K562 (cell line): Measurements from ENCODE around the gene ODAPH. TPM values are rescaled to one million over a fixed set of nuclear protein-coding genes. Genes with fewer than 3 reads are reported as not detected.

ENCODE experiments used
- ATAC-seq: fragments of 200-7000 bp; cut with Tn5 transposase; 3 replicates; pipeline ENCODE4 v1.9.1; 2020; ENCODE audit warnings: moderate library complexity
- BruUV-seq: library from RNA; stranded (reverse); fragments of 400-500 nt; replicated peaks from 2 replicates; lab custom pipeline; 2021; lab: Mats Ljungman, UMichigan
- CTCF ChIA-PET: fragments of 300-600 bp; formaldehyde crosslinking; extraction: SDS; loops from one replicate; lab custom pipeline; 2021; ENCODE audit warnings: low intra/inter-chr PET ratio; lab: Yijun Ruan, JAX
- POLR2A ChIA-PET: fragments of 300-600, 350-650 bp; sonication (Branson Sonifier 250); formaldehyde crosslinking; extraction: SDS; loops from one replicate; lab custom pipeline; 2021; ENCODE audit warnings: antibody characterized with exemption, inconsistent platforms; lab: Yijun Ruan, JAX
- DNase-seq, 4 experiments: peaks; one replicate each; pipeline versions ENCODE4 v3.0.0 to v3.0.0-alpha.2; 2011 to 2018; ENCODE audit warnings: low spot score in 3 of 4, mixed read lengths in 3 of 4; ENCODE audit errors: extremely low read depth in 1 of 4
- FAIRE-seq: peaks from 2 replicates; lab custom pipeline; 2011; peaks lifted over from hg19 to GRCh38; lab: Jason Lieb, UNC
- H2AFZ ChIP-seq: 2 replicates; pipeline ENCODE4 v1.6.0; 2011; ENCODE audit warnings: low read depth, low read length, control low read depth, inconsistent platforms
- H3K27ac ChIP-seq: fragments of 200-600 bp; 3 replicates; pipeline ENCODE4 v1.8.0; 2011; ENCODE audit warnings: low read depth, mild to moderate bottlenecking, control low read depth, inconsistent platforms, low read length, moderate library complexity, mixed read lengths; ENCODE audit errors: extremely low read depth
- H3K27me3 ChIP-seq, 2 experiments: fragments of 300-600 bp in 1 of 2; 2 replicates in 1 of 2; 3 replicates in 1 of 2; pipeline versions ENCODE4 v1.6.0 to v1.8.0; 2011; ENCODE audit warnings: inconsistent platforms in 2 of 2, low read length in 2 of 2, mild to moderate bottlenecking in 1 of 2, mixed read lengths in 1 of 2, moderate library complexity in 1 of 2; ENCODE audit not compliant: control insufficient read depth in 2 of 2, insufficient read depth in 2 of 2
- H3K36me3 ChIP-seq: fragments of 300-600 bp; 3 replicates; pipeline ENCODE4 v1.8.0; 2011; ENCODE audit warnings: mild to moderate bottlenecking, low read length, inconsistent platforms; ENCODE audit not compliant: control insufficient read depth, insufficient read depth
- H3K4me1 ChIP-seq, 2 experiments: fragments of 200-600 bp in 1 of 2; replicated peaks in 1 of 2; 2 replicates in 1 of 2; 3 replicates in 1 of 2; pipeline versions ENCODE4 v1.5.1 to v1.8.0; 2011; ENCODE audit warnings: inconsistent platforms in 2 of 2, low read length in 2 of 2, mild to moderate bottlenecking in 1 of 2, mixed read lengths in 1 of 2, moderate library complexity in 1 of 2; ENCODE audit not compliant: control insufficient read depth in 2 of 2, insufficient read depth in 2 of 2
- H3K4me2 ChIP-seq: 2 replicates; pipeline ENCODE4 v1.6.1; 2011; ENCODE audit warnings: low read length, control low read depth, inconsistent platforms, mixed read lengths; ENCODE audit not compliant: insufficient read depth
- H3K4me3 ChIP-seq: fragments of 200-600 bp; sonication (generic), shearing (Covaris generic); 2 replicates; pipeline ENCODE4 v1.5.1; 2016; ENCODE audit warnings: control low read depth, inconsistent platforms
- H3K79me2 ChIP-seq: fragments of 200-600 bp; 3 replicates; pipeline ENCODE4 v1.8.0; 2011; ENCODE audit warnings: low read length, inconsistent platforms; ENCODE audit not compliant: control insufficient read depth, insufficient read depth
- H3K9ac ChIP-seq, 2 experiments: 2 replicates each; pipeline versions ENCODE4 v1.6.0 to v1.6.1; 2011; ENCODE audit warnings: low read depth in 2 of 2, low read length in 2 of 2, control low read depth in 1 of 2, inconsistent platforms in 1 of 2, mild to moderate bottlenecking in 1 of 2, mixed read lengths in 1 of 2; ENCODE audit not compliant: insufficient read depth in 1 of 2
- H3K9me1 ChIP-seq: one replicate; pipeline ENCODE4 v1.6.0; 2011; ENCODE audit warnings: inconsistent platforms, mild to moderate bottlenecking, low read length, moderate library complexity; ENCODE audit not compliant: control insufficient read depth, insufficient read depth
- H3K9me3 ChIP-seq: replicated peaks from 2 replicates; pipeline ENCODE4 v1.5.1; 2011; ENCODE audit warnings: low read depth, low read length, inconsistent platforms; ENCODE audit not compliant: control insufficient read depth, insufficient read depth
- H4K20me1 ChIP-seq: replicated peaks from 2 replicates; pipeline ENCODE4 v1.6.1; 2011; ENCODE audit warnings: low read length, inconsistent platforms, mixed read lengths; ENCODE audit not compliant: control insufficient read depth, insufficient read depth
- CC2D1A ChIP-seq: fragments of 450-650 bp; IDR thresholded peaks from 2 replicates; pipeline ENCODE4 v1.6.1; 2017; ENCODE audit warnings: mild to moderate bottlenecking
- HMGN3 ChIP-seq: IDR thresholded peaks from 2 replicates; pipeline ENCODE4 v1.6.1; 2011; ENCODE audit warnings: borderline replicate concordance, low read depth, mild to moderate bottlenecking, mixed read lengths, low read length; ENCODE audit not compliant: insufficient read length; ENCODE audit errors: extremely low read depth
- MCM5 ChIP-seq: fragments of 450-650 bp; IDR thresholded peaks from 2 replicates; pipeline ENCODE4 v1.6.1; 2016; ENCODE audit warnings: low read depth
- SOX6 ChIP-seq: fragments of 450-650 bp; IDR thresholded peaks from 2 replicates; pipeline ENCODE4 v1.6.1; 2014; ENCODE audit warnings: mild to moderate bottlenecking
- TAF1 ChIP-seq: IDR thresholded peaks from 2 replicates; pipeline ENCODE4 v1.6.1; 2011; ENCODE audit warnings: mild to moderate bottlenecking, low read length, moderate library complexity; ENCODE audit not compliant: insufficient read depth, control insufficient read depth, severe bottlenecking; ENCODE audit errors: extremely low read depth
- ZNF764 ChIP-seq: fragments of 250-450 bp; sonication (Bioruptor Pico); IDR thresholded peaks from 2 replicates; pipeline ENCODE4 v1.4.0; 2020; ENCODE audit warnings: low read depth, mild to moderate bottlenecking, moderate library complexity
- in situ Hi-C: fragments of 300-500 bp; cut with MboI; formaldehyde crosslinking; loops from 4 replicates; pipeline ENCODE4 v1.15.0; 2018; ENCODE audit warnings: inconsistent platforms, mixed read lengths
- intact Hi-C: fragments of 100-400 bp; cut with micrococcal nuclease; formaldehyde crosslinking; loops from 2 replicates; pipeline ENCODE4 v1.14.2; 2022
- polyA plus RNA-seq, 8 experiments: library from polyadenylated mRNA; depleted of rRNA in 4 of 8; stranded (reverse) in 5 of 8; unstranded in 3 of 8; fragments of >200 nt; fragmentation: Nextera tagmentation in 2 of 8; fragmentation: Illumina TruSeq in 1 of 8; extraction: Ambion mirVana in 2 of 8; extraction: Trizol in 1 of 8; gene quantifications; 2 replicates each; pipeline versions ENCODE4 v1.2.1 to v1.2.3, GENCODE V29; 2011 to 2014; ENCODE audit warnings: inconsistent platforms in 1 of 8, missing spikeins in 1 of 8
- total RNA-seq, 7 experiments: library from RNA; depleted of rRNA in 6 of 7; stranded (reverse); fragments of >200 nt in 6 of 7; fragmentation: Illumina TruSeq in 2 of 7; extraction: Trizol in 2 of 7; gene quantifications; 2 replicates each; pipeline versions ENCODE4 v1.2.1 to v1.2.3, GENCODE V29; 2011 to 2021; ENCODE audit warnings: low replicate concordance in 1 of 7
- TF ChIP-seq, protein P1 (sequence below): fragments of 150-350 bp; conservative IDR thresholded peaks from 2 replicates; pipeline ENCODE4 v1.6.1; 2014; ENCODE audit warnings: low read length
- TF ChIP-seq, protein P2 (sequence below), 2 experiments: IDR thresholded peaks; 2 replicates each; pipeline ENCODE4 v1.6.1; 2012; ENCODE audit warnings: improper control_type of control experiment in 2 of 2, low read depth in 2 of 2, low read length in 2 of 2, borderline replicate concordance in 1 of 2
- TF ChIP-seq, protein P3 (sequence below): fragments of 450-650 bp; IDR thresholded peaks from 2 replicates; pipeline ENCODE4 v1.6.1; 2016; ENCODE audit warnings: low read depth, mild to moderate bottlenecking, moderate library complexity
- TF ChIP-seq, protein P4 (sequence below): fragments of 250-450 bp; sonication (Bioruptor Pico); IDR thresholded peaks from 2 replicates; pipeline ENCODE4 v1.8.0; 2022; ENCODE audit warnings: inconsistent platforms

The ODAPH gene
- total and polyA plus RNA-seq, 9 of the 15 experiments (the other 6 are each of a cell fraction or from before 2014, with no cell fraction given): not detected

DNA sequence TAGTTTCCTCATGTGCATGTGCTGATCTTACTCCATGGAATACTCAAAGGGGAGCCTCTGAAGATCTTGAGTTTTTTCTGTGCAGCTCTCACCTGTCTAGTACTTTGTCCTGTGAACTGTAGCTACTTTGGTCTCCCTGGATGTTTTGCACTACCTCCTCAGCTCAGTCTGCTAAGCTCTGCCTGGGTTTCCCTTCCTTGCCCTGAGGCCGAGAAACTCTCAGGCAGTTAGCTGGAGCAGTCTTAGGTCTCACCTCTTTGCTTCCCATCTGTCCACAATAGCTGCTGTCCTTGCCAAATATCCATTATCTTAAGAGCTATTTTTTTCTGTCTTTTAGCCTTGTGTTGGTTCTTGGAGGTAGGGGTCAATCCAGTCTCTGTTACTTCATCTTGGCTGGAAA, 30.0 kb upstream of the ODAPH start (continued):
- TF ChIP-seq, protein P1, sequence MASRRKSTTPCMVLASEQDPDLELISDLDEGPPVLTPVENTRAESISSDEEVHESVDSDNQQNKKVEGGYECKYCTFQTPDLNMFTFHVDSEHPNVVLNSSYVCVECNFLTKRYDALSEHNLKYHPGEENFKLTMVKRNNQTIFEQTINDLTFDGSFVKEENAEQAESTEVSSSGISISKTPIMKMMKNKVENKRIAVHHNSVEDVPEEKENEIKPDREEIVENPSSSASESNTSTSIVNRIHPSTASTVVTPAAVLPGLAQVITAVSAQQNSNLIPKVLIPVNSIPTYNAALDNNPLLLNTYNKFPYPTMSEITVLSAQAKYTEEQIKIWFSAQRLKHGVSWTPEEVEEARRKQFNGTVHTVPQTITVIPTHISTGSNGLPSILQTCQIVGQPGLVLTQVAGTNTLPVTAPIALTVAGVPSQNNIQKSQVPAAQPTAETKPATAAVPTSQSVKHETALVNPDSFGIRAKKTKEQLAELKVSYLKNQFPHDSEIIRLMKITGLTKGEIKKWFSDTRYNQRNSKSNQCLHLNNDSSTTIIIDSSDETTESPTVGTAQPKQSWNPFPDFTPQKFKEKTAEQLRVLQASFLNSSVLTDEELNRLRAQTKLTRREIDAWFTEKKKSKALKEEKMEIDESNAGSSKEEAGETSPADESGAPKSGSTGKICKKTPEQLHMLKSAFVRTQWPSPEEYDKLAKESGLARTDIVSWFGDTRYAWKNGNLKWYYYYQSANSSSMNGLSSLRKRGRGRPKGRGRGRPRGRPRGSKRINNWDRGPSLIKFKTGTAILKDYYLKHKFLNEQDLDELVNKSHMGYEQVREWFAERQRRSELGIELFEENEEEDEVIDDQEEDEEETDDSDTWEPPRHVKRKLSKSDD: no peak
- TF ChIP-seq CC2D1A: no peak
- no peak for TF ChIP-seq TAF1

DNA sequence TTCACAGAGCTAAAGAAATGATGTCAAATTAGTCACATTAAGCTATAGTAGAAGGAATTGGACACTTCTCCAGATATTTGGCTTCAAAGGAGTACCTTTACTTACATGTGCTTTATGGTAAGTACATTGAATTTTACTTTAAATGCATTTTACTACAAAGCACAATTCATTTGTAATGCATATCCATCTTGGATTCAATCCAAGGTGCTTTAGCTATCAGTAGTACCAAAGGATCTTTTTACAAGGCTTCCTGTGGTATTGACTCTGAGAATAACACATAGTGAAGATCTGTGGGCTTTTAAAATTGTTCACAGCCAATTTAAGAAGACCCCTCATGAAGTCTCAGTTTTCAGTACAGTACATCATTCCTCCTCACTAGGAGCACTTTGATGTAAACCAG, 28.4 kb upstream of the ODAPH start:
- no TSS peak for BruUV-seq
- POLR2A ChIA-PET: interaction anchor here (0.9 to 1.6 kb wide), 3 partner anchors 12 to 13 kb away, joined by 4 read pairs; partner anchors contain the start of genes RCHY1 and THAP6
- ATAC-seq: no peak
- peaks cover 3% of the 10 kb centered on the region for H3K9me3 ChIP-seq
- no peaks in the 10 kb centered on the region for H3K9me1 ChIP-seq
- FAIRE-seq: no peak
- peaks cover 70% of the 10 kb centered on the region for H3K36me3 ChIP-seq
- intact Hi-C loops: no loop called here
- H3K4me3 ChIP-seq: no peak overlapping the region
- in situ Hi-C loops: no loop called here
- H3K79me2 ChIP-seq: no peaks in the 10 kb centered on the region
- no peak overlapping the region for H3K27ac ChIP-seq
- no peaks in the 10 kb centered on the region for H3K27me3 ChIP-seq
- CTCF ChIA-PET: no interaction called here
- H3K4me2 ChIP-seq: no peak overlapping the region
- H2AFZ ChIP-seq: no peak overlapping the region
- H3K9ac ChIP-seq: no peak overlapping the region
- TF ChIP-seq, protein P2, sequence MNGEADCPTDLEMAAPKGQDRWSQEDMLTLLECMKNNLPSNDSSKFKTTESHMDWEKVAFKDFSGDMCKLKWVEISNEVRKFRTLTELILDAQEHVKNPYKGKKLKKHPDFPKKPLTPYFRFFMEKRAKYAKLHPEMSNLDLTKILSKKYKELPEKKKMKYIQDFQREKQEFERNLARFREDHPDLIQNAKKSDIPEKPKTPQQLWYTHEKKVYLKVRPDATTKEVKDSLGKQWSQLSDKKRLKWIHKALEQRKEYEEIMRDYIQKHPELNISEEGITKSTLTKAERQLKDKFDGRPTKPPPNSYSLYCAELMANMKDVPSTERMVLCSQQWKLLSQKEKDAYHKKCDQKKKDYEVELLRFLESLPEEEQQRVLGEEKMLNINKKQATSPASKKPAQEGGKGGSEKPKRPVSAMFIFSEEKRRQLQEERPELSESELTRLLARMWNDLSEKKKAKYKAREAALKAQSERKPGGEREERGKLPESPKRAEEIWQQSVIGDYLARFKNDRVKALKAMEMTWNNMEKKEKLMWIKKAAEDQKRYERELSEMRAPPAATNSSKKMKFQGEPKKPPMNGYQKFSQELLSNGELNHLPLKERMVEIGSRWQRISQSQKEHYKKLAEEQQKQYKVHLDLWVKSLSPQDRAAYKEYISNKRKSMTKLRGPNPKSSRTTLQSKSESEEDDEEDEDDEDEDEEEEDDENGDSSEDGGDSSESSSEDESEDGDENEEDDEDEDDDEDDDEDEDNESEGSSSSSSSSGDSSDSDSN (IDR thresholded peaks at IDR 0.05; ENCODE audit: borderline replicate concordance in 1 of 2, low read depth in 2 of 2, low read length in 2 of 2): no peak
- TF ChIP-seq HMGN3: no peak
- no peak for TF ChIP-seq ZNF764 (CRISPR knock-in tag)
- no peak for TF ChIP-seq SOX6
- TF ChIP-seq, protein P3, sequence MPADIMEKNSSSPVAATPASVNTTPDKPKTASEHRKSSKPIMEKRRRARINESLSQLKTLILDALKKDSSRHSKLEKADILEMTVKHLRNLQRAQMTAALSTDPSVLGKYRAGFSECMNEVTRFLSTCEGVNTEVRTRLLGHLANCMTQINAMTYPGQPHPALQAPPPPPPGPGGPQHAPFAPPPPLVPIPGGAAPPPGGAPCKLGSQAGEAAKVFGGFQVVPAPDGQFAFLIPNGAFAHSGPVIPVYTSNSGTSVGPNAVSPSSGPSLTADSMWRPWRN: no peak
- no peak for TF ChIP-seq MCM5
- TF ChIP-seq, protein P4, sequence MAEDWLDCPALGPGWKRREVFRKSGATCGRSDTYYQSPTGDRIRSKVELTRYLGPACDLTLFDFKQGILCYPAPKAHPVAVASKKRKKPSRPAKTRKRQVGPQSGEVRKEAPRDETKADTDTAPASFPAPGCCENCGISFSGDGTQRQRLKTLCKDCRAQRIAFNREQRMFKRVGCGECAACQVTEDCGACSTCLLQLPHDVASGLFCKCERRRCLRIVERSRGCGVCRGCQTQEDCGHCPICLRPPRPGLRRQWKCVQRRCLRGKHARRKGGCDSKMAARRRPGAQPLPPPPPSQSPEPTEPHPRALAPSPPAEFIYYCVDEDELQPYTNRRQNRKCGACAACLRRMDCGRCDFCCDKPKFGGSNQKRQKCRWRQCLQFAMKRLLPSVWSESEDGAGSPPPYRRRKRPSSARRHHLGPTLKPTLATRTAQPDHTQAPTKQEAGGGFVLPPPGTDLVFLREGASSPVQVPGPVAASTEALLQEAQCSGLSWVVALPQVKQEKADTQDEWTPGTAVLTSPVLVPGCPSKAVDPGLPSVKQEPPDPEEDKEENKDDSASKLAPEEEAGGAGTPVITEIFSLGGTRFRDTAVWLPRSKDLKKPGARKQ: no peak
- no peaks in the 10 kb centered on the region for H4K20me1 ChIP-seq
- no peak for DNase-seq
- no peaks in the 10 kb centered on the region for H3K4me1 ChIP-seq
